Transverse colon (tissue), 4 donors: Measurements from ENCODE around the gene HAGH. TPM values are rescaled to one million over a fixed set of nuclear protein-coding genes. Genes with fewer than 3 reads are reported as not detected.

Experiments used
- DNase-seq: peaks from one replicate; pipeline ENCODE4 v3.0.0-alpha.2; 2019
- H3K27ac ChIP-seq, 4 donors: fragments of 200-600 bp; sonication (generic); 2 replicates each; pipeline ENCODE4 v1.5.1; 2016 to 2018; ENCODE audit warnings: inconsistent platforms in 4 of 4
- H3K27me3 ChIP-seq: fragments of 200-600 bp; sonication (generic); 2 replicates; pipeline ENCODE4 v1.5.1; 2017; ENCODE audit warnings: inconsistent platforms
- H3K36me3 ChIP-seq, 4 donors: fragments of 200-600 bp; sonication (generic); 2 replicates each; pipeline ENCODE4 v1.5.1; 2017 to 2019; ENCODE audit warnings: inconsistent platforms in 4 of 4
- H3K4me1 ChIP-seq, 4 donors: fragments of 200-600 bp; sonication (generic); 2 replicates each; pipeline ENCODE4 v1.5.1; 2017 to 2020; ENCODE audit warnings: inconsistent platforms in 4 of 4
- H3K4me3 ChIP-seq, 4 donors: fragments of 200-600 bp; sonication (generic); 1 replicate in 1 of 4; 2 replicates in 3 of 4; pipeline versions ENCODE4 v1.5.1 to v1.6.1; 2017 to 2019; ENCODE audit warnings: inconsistent platforms in 4 of 4
- H3K9me3 ChIP-seq, 2 donors: fragments of 200-600 bp; sonication (generic); 2 replicates each; pipeline ENCODE4 v1.5.1; 2017 to 2019; ENCODE audit warnings: inconsistent platforms in 2 of 2
- CTCF ChIP-seq, 5 experiments: fragments of 200-600 bp in 3 of 5; fragments of 450-650 bp in 2 of 5; sonication (generic) in 3 of 5; IDR thresholded peaks; 1 replicate in 2 of 5; 2 replicates in 3 of 5; pipeline ENCODE4 v1.5.1; 2016 to 2017; ENCODE audit warnings: antibody characterized with exemption in 5 of 5, inconsistent platforms in 3 of 5, mild to moderate bottlenecking in 2 of 5, moderate library complexity in 1 of 5
- EP300 ChIP-seq: sonication (generic); formaldehyde crosslinking; IDR thresholded peaks from one replicate; pipeline ENCODE4 v1.6.1; 2017; ENCODE audit warnings: antibody characterized with exemption, low read depth
- POLR2A ChIP-seq: fragments of 450-650 bp; IDR thresholded peaks from one replicate; pipeline ENCODE4 v1.6.1; 2016; ENCODE audit warnings: antibody characterized with exemption, mild to moderate bottlenecking, moderate library complexity
- POLR2AphosphoS5 ChIP-seq, 3 donors: sonication (generic); formaldehyde crosslinking; IDR thresholded peaks; one replicate each; pipeline ENCODE4 v1.6.1; 2016; ENCODE audit warnings: antibody characterized with exemption in 3 of 3
- WGBS, 2 donors: methylation state at CpG; one replicate each; pipeline ENCODE4 v1.1.5; 2018; ENCODE audit warnings: low coverage in 1 of 2; 5-methylcytosine and 5-hydroxymethylcytosine counted together
- in situ Hi-C, 4 donors: fragments of 200-750 bp; cut with MboI; loops; one replicate each; pipeline versions ENCODE4 v1.15.0 to v1.15.1; 2017; ENCODE audit warnings: low sequenced_read_pairs in 3 of 4, low pct_ligation_motif_present in 1 of 4, low pct_unique_long_range_greater_than_20kb in 1 of 4
- intact Hi-C: fragments of 100-400 bp; cut with DNase I; formaldehyde crosslinking; loops from one replicate; pipeline ENCODE4 v1.15.1; 2023; ENCODE audit warnings: low total_unique reads
- total RNA-seq, 4 donors: library from RNA; depleted of rRNA; stranded (reverse); fragments of >200 nt; gene quantifications; one replicate each; pipeline ENCODE4 v1.1.0, GENCODE V29; 2016

Gene HAGH
- total RNA-seq, 4 donors from 2014 or later: 40.6 to 403 (median 121) TPM

- peak overlapping the region; percentile 75 to 85 (median 78) for H3K27ac ChIP-seq
- peak overlapping the region in 2 of 4 donors; percentile 7 to 13 for H3K4me3 ChIP-seq
- H3K9me3 ChIP-seq: no peaks in the 10 kb centered on the region
- 53 to 73% methylated on average over 6 to 37 of the region's 37 CpGs for WGBS, 2 donors
- intact Hi-C loops (no loop called here), in situ Hi-C loops (no loop called here)
- H3K4me1 ChIP-seq: peaks cover 7 to 19% (median 13%) of the 10 kb centered on the region in 4 donors
- peaks cover 0 to 7% (median 1%) of the 10 kb centered on the region in 4 donors for H3K36me3 ChIP-seq
- DNase-seq: peak; percentile 64
- no peaks in the 10 kb centered on the region for H3K27me3 ChIP-seq
- TF ChIP-seq CTCF (IDR thresholded peaks at IDR 0.05) (no peak), EP300 (no peak), POLR2A (no peak), POLR2AphosphoS5 (IDR thresholded peaks at IDR 0.05) (peak in 2 of 3 donors; percentile 31 to 46)
Observed at GRCh38 chr16:1757714-1758461, 68.7 kb downstream of the HAGH start.

Other genes starting within 250 kb of the HAGH start
- 10 to 100 TPM; 16.2 to 26.6 (median 22.0) TPM for gene IFT140, start 214.8 kb downstream of the HAGH start, total RNA-seq
- gene CRAMP1, start 214.5 kb downstream of the HAGH start, total RNA-seq: 10 to 100 TPM; 10.1 to 52.7 (median 16.2) TPM
- gene JPT2, start 148.5 kb downstream of the HAGH start, total RNA-seq: 10 to 100 TPM; 12.0 to 31.5 (median 25.1) TPM
- gene MAPK8IP3, start 120.6 kb downstream of the HAGH start, total RNA-seq: 100 to 1,000 TPM in 2 of 4 donors, 10 to 100 TPM in 2; 74.0 to 250 (median 138) TPM
- 100 to 1,000 TPM; 116 to 286 (median 132) TPM for gene NME3, start 55.3 kb downstream of the HAGH start, total RNA-seq
- gene EME2, start 54.0 kb downstream of the HAGH start, total RNA-seq: 100 to 1,000 TPM in 1 of 4 donors, 10 to 100 TPM in 3; 23.6 to 173 (median 45.4) TPM
- 100 to 1,000 TPM; 102 to 253 (median 121) TPM for gene MRPS34, start 53.7 kb downstream of the HAGH start, total RNA-seq
- gene SPSB3, start 44.3 kb downstream of the HAGH start, total RNA-seq: 100 to 1,000 TPM; 101 to 289 (median 125) TPM
- gene NUBP2, start 43.9 kb downstream of the HAGH start, total RNA-seq: 100 to 1,000 TPM in 1 of 4 donors, 10 to 100 TPM in 3; 15.3 to 165 (median 59.6) TPM
- gene IGFALS, start 33.1 kb downstream of the HAGH start, total RNA-seq: 10 to 100 TPM in 1 of 4 donors, under 1 TPM in 2, not detected in 1; 0.27 to 10.8 (median 0.48) TPM
- 100 to 1,000 TPM in 2 of 4 donors, 10 to 100 TPM in 2; 88.0 to 149 (median 104) TPM for gene FAHD1, start 381 bp upstream of the HAGH start, total RNA-seq
- gene MEIOB, start 45.3 kb upstream of the HAGH start, total RNA-seq: not detected
- 1 to 10 TPM in 2 of 4 donors, under 1 TPM in 1, not detected in 1; 1.00 to 4.4 (median 1.1) TPM for gene HS3ST6, start 91.6 kb upstream of the HAGH start, total RNA-seq
- gene MSRB1, start 116.4 kb upstream of the HAGH start, total RNA-seq: 10 to 100 TPM; 13.9 to 56.5 (median 29.3) TPM
- gene RPL3L, start 127.9 kb upstream of the HAGH start, total RNA-seq: under 1 TPM in 1 of 4 donors, not detected in 3; 0.55 TPM
- gene NDUFB10, start 132.7 kb upstream of the HAGH start, total RNA-seq: 100 to 1,000 TPM; 137 to 496 (median 250) TPM
- gene RPS2, start 138.0 kb upstream of the HAGH start, total RNA-seq: 1,000 to 10,000 TPM in 3 of 4 donors, 100 to 1,000 TPM in 1; 896 to 2,085 (median 1,613) TPM
- gene RNF151, start 140.0 kb upstream of the HAGH start, total RNA-seq: not detected
- 10 to 100 TPM; 23.2 to 31.0 (median 28.2) TPM for gene TBL3, start 145.2 kb upstream of the HAGH start, total RNA-seq
- 10 to 100 TPM in 3 of 4 donors, 1 to 10 TPM in 1; 4.2 to 29.8 (median 19.4) TPM for gene NOXO1, start 154.6 kb upstream of the HAGH start, total RNA-seq
- 100 to 1,000 TPM in 1 of 4 donors, 10 to 100 TPM in 3; 29.9 to 117 (median 64.3) TPM for gene GFER, start 157.4 kb upstream of the HAGH start, total RNA-seq
- 1 to 10 TPM in 3 of 4 donors, not detected in 1; 2.7 to 4.8 (median 2.9) TPM for gene SYNGR3, start 163.1 kb upstream of the HAGH start, total RNA-seq
- gene ZNF598, start 183.0 kb upstream of the HAGH start, total RNA-seq: 100 to 1,000 TPM in 1 of 4 donors, 10 to 100 TPM in 3; 28.3 to 145 (median 42.0) TPM
- under 1 TPM in 1 of 4 donors, not detected in 3; 0.41 TPM for gene NPW, start 193.0 kb upstream of the HAGH start, total RNA-seq
- gene NHERF2, start 200.1 kb upstream of the HAGH start, total RNA-seq: 10 to 100 TPM in 3 of 4 donors, 1 to 10 TPM in 1; 3.7 to 61.9 (median 29.8) TPM
- gene NTHL1, start 221.0 kb upstream of the HAGH start, total RNA-seq: 10 to 100 TPM; 12.7 to 32.9 (median 23.2) TPM
- 100 to 1,000 TPM in 2 of 4 donors, 10 to 100 TPM in 2; 88.3 to 206 (median 127) TPM for gene TSC2, start 221.2 kb upstream of the HAGH start, total RNA-seq